Prostate gland (tissue), 2 donors: ENCODE data around the gene TRIM24. TPM values are rescaled to one million over a fixed set of nuclear protein-coding genes. Genes with fewer than 3 reads are reported as not detected.

ENCODE experiments used
- DNase-seq: peaks from one replicate; pipeline ENCODE4 v3.0.0-alpha.2; 2019; ENCODE audit warnings: low spot score
- H3K27ac ChIP-seq, 2 donors: fragments of 200-600 bp; sonication (generic); 2 replicates each; pipeline ENCODE4 v1.5.1; 2017 to 2019
- H3K27me3 ChIP-seq: fragments of 200-600 bp; sonication (generic); replicated peaks from 2 replicates; pipeline ENCODE4 v1.5.1; 2019; ENCODE audit not compliant: insufficient read depth
- H3K36me3 ChIP-seq, 2 donors: fragments of 200-600 bp; sonication (generic); 1 replicate in 1 of 2; 2 replicates in 1 of 2; pipeline versions ENCODE4 v1.5.1 to v1.8.1; 2017 to 2019
- H3K4me1 ChIP-seq: fragments of 200-600 bp; sonication (generic); replicated peaks from 2 replicates; pipeline ENCODE4 v1.5.1; 2019
- H3K4me3 ChIP-seq, 2 donors: fragments of 200-600 bp; sonication (generic); 2 replicates each; pipeline ENCODE4 v1.5.1; 2017 to 2019
- H3K9me3 ChIP-seq: fragments of 200-600 bp; sonication (generic); 2 replicates; pipeline ENCODE4 v1.5.1; 2017
- POLR2A ChIP-seq: fragments of 450-650 bp; IDR thresholded peaks from one replicate; pipeline ENCODE4 v1.6.1; 2016; ENCODE audit warnings: antibody characterized with exemption, mild to moderate bottlenecking
- POLR2AphosphoS5 ChIP-seq: sonication (generic); formaldehyde crosslinking; IDR thresholded peaks from one replicate; pipeline ENCODE4 v1.6.1; 2017; ENCODE audit warnings: antibody characterized with exemption
- WGBS: methylation state at CpG from one replicate; pipeline ENCODE4 v1.1.5; 2018; 5-methylcytosine and 5-hydroxymethylcytosine counted together
- intact Hi-C: fragments of 100-400 bp; cut with DNase I; formaldehyde crosslinking; loops from one replicate; pipeline ENCODE4 v1.14.2; 2022
- total RNA-seq, 2 donors: library from RNA; depleted of rRNA; stranded (reverse); fragments of >200 nt; gene quantifications; one replicate each; pipeline ENCODE4 v1.1.0, GENCODE V29; 2016
- TF ChIP-seq, protein P1 (sequence below), 4 experiments: fragments of 200-600 bp in 2 of 4; fragments of 450-650 bp in 2 of 4; sonication (generic) in 2 of 4; IDR thresholded peaks; 1 replicate in 3 of 4; 2 replicates in 1 of 4; pipeline ENCODE4 v1.5.1; 2016 to 2019; ENCODE audit warnings: antibody characterized with exemption in 4 of 4, mild to moderate bottlenecking in 2 of 4, moderate library complexity in 2 of 4

The TRIM24 gene
- total RNA-seq, 2 donors from 2014 or later: 38.9 to 42.6 TPM

DNA sequence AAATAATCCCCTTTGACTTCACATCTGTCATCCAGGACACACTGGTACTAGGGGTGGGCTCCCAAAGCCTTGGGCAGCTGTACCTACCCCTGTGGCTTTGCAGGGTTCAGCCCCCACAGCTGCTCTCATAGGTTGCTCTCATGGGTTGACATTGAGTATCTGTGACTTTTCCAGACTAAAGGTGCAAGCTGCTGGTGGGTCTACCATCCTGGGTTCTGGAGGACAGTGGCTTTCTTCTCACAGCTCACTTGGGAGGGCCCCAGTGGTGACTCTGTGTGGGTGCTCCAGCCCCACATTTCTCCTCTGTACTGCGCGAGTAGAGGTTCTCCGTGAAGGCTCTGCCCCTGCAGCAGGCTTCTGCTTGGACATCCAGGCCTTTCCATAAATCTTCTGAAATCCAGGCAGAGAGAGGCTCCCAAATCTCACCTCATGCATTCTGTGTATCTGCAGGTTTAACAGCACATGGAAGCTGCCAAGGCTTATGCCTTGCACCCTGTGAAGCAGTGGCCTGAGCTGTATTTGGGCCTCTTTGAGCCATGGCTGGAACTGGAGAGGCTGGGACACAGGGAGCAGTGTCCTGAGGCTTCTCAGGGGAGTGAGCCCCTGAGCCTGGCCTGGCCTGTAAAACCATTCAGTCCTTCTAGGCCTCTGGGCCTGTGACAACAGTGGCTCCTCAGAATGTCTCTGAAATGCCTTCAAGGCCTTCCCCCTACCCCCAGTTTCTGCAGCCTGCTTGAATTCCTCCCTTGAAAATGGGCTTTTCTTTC is 52.2 kb downstream of the TRIM24 start:
- Histone ChIP-seq H3K27me3 (no peaks in the 10 kb centered on the region), H3K4me3 (no peak overlapping the region), H3K4me1 (no peaks in the 10 kb centered on the region), H3K9me3 (no peaks in the 10 kb centered on the region), H3K36me3 (no peaks in the 10 kb centered on the region), H3K27ac (no peak overlapping the region)
- intact Hi-C loops: no loop called here
- no peak for DNase-seq
- 94% methylated on average over 3 of the region's 3 CpGs for WGBS
- no peak for TF ChIP-seq POLR2A
- TF ChIP-seq POLR2AphosphoS5: no peak
- TF ChIP-seq, protein P1, sequence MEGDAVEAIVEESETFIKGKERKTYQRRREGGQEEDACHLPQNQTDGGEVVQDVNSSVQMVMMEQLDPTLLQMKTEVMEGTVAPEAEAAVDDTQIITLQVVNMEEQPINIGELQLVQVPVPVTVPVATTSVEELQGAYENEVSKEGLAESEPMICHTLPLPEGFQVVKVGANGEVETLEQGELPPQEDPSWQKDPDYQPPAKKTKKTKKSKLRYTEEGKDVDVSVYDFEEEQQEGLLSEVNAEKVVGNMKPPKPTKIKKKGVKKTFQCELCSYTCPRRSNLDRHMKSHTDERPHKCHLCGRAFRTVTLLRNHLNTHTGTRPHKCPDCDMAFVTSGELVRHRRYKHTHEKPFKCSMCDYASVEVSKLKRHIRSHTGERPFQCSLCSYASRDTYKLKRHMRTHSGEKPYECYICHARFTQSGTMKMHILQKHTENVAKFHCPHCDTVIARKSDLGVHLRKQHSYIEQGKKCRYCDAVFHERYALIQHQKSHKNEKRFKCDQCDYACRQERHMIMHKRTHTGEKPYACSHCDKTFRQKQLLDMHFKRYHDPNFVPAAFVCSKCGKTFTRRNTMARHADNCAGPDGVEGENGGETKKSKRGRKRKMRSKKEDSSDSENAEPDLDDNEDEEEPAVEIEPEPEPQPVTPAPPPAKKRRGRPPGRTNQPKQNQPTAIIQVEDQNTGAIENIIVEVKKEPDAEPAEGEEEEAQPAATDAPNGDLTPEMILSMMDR (IDR thresholded peaks at IDR 0.05): no peak

DNA sequence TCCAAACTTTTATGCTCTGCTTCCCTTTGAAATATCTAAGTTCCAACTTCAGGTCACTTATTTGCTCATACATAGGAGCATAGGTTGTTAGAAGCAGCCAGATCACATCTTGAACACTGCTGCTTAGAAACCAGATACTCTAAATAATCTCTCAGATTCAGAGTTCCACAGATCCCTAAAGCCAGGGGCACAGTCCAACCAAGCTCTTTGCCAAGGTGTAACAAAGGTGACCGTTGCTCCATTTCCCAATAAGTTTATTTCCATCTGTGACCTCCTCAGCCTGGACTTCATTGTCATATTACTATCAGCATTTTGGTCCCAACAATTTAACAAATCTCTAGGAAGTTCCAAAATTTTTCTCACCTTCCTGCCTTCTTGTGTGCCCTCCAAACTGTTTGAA is 52.8 kb downstream of the TRIM24 start:
- Histone ChIP-seq H3K9me3 (no peaks in the 10 kb centered on the region), H3K4me1 (no peaks in the 10 kb centered on the region), H3K36me3 (no peaks in the 10 kb centered on the region), H3K27me3 (no peaks in the 10 kb centered on the region), H3K27ac (no peak overlapping the region), H3K4me3 (no peak overlapping the region)
- DNase-seq: no peak
- intact Hi-C loops: no loop called here
- TF ChIP-seq POLR2A (no peak), POLR2AphosphoS5 (no peak)
- TF ChIP-seq, protein P1 (IDR thresholded peaks at IDR 0.05): no peak
- WGBS: 95% methylated on average over 1 of the region's 1 CpG

DNA sequence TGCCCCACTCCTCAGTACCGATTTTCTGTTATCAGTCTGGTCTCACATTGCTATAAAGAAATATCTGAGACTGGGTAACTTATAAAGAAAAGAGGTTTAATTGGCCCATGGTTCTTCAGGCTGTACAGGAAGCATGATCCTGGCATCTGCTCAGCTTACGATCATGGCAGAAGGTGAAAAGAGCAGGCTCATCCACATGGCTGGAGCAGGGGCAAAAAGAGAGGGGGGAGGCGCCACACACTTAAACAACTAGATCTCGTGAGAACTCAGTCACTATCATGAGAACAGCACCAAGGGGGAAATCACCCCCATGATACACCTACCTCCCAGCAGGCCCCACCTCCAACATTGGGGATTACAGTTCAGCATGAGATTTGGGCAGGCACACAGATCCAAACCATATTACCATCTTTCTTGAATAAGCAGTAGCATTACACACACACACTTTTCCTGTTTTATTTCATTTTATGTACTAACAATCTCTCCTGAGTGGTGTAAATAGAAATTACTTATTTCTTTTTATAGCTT is 53.3 kb downstream of the TRIM24 start:
- H3K27me3 ChIP-seq: no peaks in the 10 kb centered on the region
- no peak overlapping the region for H3K27ac ChIP-seq
- H3K4me1 ChIP-seq: no peaks in the 10 kb centered on the region
- H3K9me3 ChIP-seq: no peaks in the 10 kb centered on the region
- no peaks in the 10 kb centered on the region for H3K36me3 ChIP-seq
- intact Hi-C loops: no loop called here
- no peak for DNase-seq
- TF ChIP-seq, protein P1 (IDR thresholded peaks at IDR 0.05): no peak
- TF ChIP-seq POLR2AphosphoS5: no peak
- TF ChIP-seq POLR2A: no peak
- 88% methylated on average over 4 of the region's 4 CpGs for WGBS
- no peak overlapping the region for H3K4me3 ChIP-seq

DNA sequence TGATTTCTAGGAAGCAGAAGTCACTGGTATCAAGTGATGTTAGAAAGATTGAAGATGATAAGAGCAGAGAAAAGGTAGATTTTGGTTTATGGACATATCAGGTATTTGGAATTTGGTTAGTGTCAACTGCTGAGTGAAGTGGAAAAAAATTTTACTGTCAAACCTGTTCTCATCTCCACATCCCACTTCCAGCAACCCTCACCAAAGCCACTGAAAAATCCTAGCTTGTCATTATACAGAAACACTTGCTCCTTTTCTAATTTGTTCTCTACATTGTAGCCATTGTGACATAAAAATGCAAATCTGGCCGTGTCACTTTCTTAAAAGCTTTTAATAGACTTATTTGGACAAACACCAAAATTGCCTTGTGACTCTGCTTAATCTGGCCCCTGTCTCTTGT is 54.0 kb downstream of the TRIM24 start:
- Histone ChIP-seq H3K27ac (no peak overlapping the region), H3K4me3 (no peak overlapping the region), H3K4me1 (no peaks in the 10 kb centered on the region), H3K27me3 (no peaks in the 10 kb centered on the region), H3K9me3 (no peaks in the 10 kb centered on the region), H3K36me3 (no peaks in the 10 kb centered on the region)
- intact Hi-C loops: no loop called here
- TF ChIP-seq POLR2A: no peak
- no peak for TF ChIP-seq POLR2AphosphoS5
- TF ChIP-seq, protein P1 (IDR thresholded peaks at IDR 0.05): no peak
- 35% methylated on average over 1 of the region's 1 CpG for WGBS
- DNase-seq: no peak

DNA sequence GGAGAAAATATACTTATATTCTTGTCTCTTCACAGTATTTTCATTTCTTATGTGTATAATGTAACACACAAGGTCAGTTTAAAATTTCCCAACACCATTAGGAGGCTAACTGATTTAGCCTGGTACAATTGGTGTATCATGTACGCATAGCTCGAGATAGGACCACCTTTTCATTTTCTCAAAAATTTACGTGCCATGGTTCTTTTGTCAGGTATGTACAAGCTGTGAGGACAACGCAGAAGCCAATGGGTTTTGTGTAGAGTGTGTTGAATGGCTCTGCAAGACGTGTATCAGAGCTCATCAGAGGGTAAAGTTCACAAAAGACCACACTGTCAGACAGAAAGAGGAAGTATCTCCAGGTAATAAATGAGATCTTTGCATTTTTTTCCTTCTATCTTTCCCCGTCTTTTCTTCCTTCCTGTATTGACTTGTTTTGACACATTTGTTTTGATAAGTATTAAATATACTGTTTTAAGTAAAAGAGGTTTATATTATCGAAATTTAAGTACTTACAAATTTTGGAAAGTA is 55.0 kb downstream of the TRIM24 start:
- DNase-seq: no peak
- WGBS: 88% methylated on average over 7 of the region's 7 CpGs
- H3K4me1 ChIP-seq: no peaks in the 10 kb centered on the region
- no peaks in the 10 kb centered on the region for H3K27me3 ChIP-seq
- TF ChIP-seq POLR2AphosphoS5 (no peak), POLR2A (no peak)
- TF ChIP-seq, protein P1 (IDR thresholded peaks at IDR 0.05): no peak
- H3K4me3 ChIP-seq: no peak overlapping the region
- no peaks in the 10 kb centered on the region for H3K9me3 ChIP-seq
- intact Hi-C loops: no loop called here
- H3K36me3 ChIP-seq: no peaks in the 10 kb centered on the region
- no peak overlapping the region for H3K27ac ChIP-seq
